ENCODE results near the gene PCNX1.

Gene PCNX1

GRCh38 chr14:71115306-71115705 lies 208.0 kb downstream of the PCNX1 start:
- ChIA-PET POLR2A (interaction anchor here (0.7 kb wide), 1 partner anchor 469 kb away, joined by 9 read pairs; no protein-coding TSS in a partner anchor), CTCF (interaction anchor here (0.6 to 1.3 kb wide), 3 partner anchors 11 to 24 kb away, joined by 3 to 8 read pairs (median 5); no protein-coding TSS in a partner anchor)
- no peak overlapping the region for H3K27ac ChIP-seq (ENCODE audit: extremely low read depth, low read depth, low read length)
- H3K9me3 ChIP-seq (ENCODE audit: control insufficient read depth, insufficient read depth, low read depth, low read length), result no peaks in the 10 kb centered on the region
- H3K36me3 ChIP-seq (ENCODE audit: control insufficient read depth in 2 of 2, insufficient read depth in 1 of 2, low read length in 2 of 2), result peaks cover 0 to 16% of the 10 kb centered on the region in 2 experiments; a peak in 2 of 3 replicates
- TF ChIP-seq ZNF548 (tag by site-specific recombination; IDR thresholded peaks at IDR 0.05), result no peak
- no peak for TF ChIP-seq ZNF433 (tag by site-specific recombination; IDR thresholded peaks at IDR 0.05; ENCODE audit: low read depth)
- no peak for TF ChIP-seq ZBTB48 (tag by site-specific recombination; IDR thresholded peaks at IDR 0.05)
- TF ChIP-seq ZNF791 (tag by site-specific recombination; IDR thresholded peaks at IDR 0.05), result no peak
- no peak overlapping the region for H3K4me3 ChIP-seq (ENCODE audit: low read depth, low read length)
- no peaks in the 10 kb centered on the region for H3K4me1 ChIP-seq (ENCODE audit: control insufficient read depth, insufficient read depth, low read length)

GRCh38 chr14:71115821-71116567 lies 208.7 kb downstream of the PCNX1 start:
- H3K4me1 ChIP-seq (ENCODE audit: control insufficient read depth, insufficient read depth, low read length), result no peaks in the 10 kb centered on the region
- no peak overlapping the region for H3K4me3 ChIP-seq (ENCODE audit: low read depth, low read length)
- H3K27ac ChIP-seq (ENCODE audit: extremely low read depth, low read depth, low read length), result no peak overlapping the region
- peaks cover 0 to 11% of the 10 kb centered on the region in 2 experiments; a peak in 2 of 3 replicates for H3K36me3 ChIP-seq (ENCODE audit: control insufficient read depth in 2 of 2, insufficient read depth in 1 of 2, low read length in 2 of 2)
- ChIA-PET CTCF (interaction anchor here (1.2 kb wide), 1 partner anchor 12 kb away, joined by 5 read pairs; no protein-coding TSS in a partner anchor), POLR2A (no interaction called here)
- TF ChIP-seq ZNF311 (tag by site-specific recombination; IDR thresholded peaks at IDR 0.05; ENCODE audit: borderline replicate concordance) (no peak), ZNF174 (tag by site-specific recombination; IDR thresholded peaks at IDR 0.05) (no peak), EGR2 (tag by site-specific recombination; IDR thresholded peaks at IDR 0.05; ENCODE audit: low read depth) (no peak)
- TF ChIP-seq, protein P1, sequence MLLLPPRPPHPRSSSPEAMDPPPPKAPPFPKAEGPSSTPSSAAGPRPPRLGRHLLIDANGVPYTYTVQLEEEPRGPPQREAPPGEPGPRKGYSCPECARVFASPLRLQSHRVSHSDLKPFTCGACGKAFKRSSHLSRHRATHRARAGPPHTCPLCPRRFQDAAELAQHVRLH (tag by site-specific recombination; IDR thresholded peaks at IDR 0.05), result no peak
- H3K9me3 ChIP-seq (ENCODE audit: control insufficient read depth, insufficient read depth, low read depth, low read length), result no peaks in the 10 kb centered on the region

- TF ChIP-seq, protein P2, sequence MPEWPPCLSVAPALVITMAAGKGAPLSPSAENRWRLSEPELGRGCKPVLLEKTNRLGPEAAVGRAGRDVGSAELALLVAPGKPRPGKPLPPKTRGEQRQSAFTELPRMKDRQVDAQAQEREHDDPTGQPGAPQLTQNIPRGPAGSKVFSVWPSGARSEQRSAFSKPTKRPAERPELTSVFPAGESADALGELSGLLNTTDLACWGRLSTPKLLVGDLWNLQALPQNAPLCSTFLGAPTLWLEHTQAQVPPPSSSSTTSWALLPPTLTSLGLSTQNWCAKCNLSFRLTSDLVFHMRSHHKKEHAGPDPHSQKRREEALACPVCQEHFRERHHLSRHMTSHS (tag by site-specific recombination; IDR thresholded peaks at IDR 0.05), result no peak
- no peak for TF ChIP-seq PBX3 (CRISPR knock-in tag; IDR thresholded peaks at IDR 0.05)
- Histone ChIP-seq H3K9me3 (ENCODE audit: control insufficient read depth, insufficient read depth, low read depth, low read length) (no peaks in the 10 kb centered on the region), H3K36me3 (ENCODE audit: control insufficient read depth in 2 of 2, insufficient read depth in 1 of 2, low read length in 2 of 2) (peaks cover 0 to 5% of the 10 kb centered on the region in 2 experiments; a peak in 1 of 3 replicates), H3K27ac (ENCODE audit: extremely low read depth, low read depth, low read length) (no peak overlapping the region), H3K4me3 (ENCODE audit: low read depth, low read length) (no peak overlapping the region), H3K4me1 (ENCODE audit: control insufficient read depth, insufficient read depth, low read length) (no peaks in the 10 kb centered on the region)
- CTCF ChIA-PET, result no interaction called here
- POLR2A ChIA-PET, result no interaction called here
Observed at GRCh38 chr14:71116568-71117122, 209.4 kb downstream of the PCNX1 start.

GRCh38 chr14:71117839-71118743 lies 210.8 kb downstream of the PCNX1 start:
- CTCF ChIA-PET, result interaction anchor here (1.7 kb wide), 1 partner anchor 14 kb away, joined by 10 read pairs; no protein-coding TSS in a partner anchor
- Histone ChIP-seq H3K9me3 (ENCODE audit: control insufficient read depth, insufficient read depth, low read depth, low read length) (no peaks in the 10 kb centered on the region), H3K36me3 (ENCODE audit: control insufficient read depth in 2 of 2, insufficient read depth in 1 of 2, low read length in 2 of 2) (peaks cover 0 to 3% of the 10 kb centered on the region in 2 experiments; a peak in 1 of 3 replicates), H3K4me1 (ENCODE audit: control insufficient read depth, insufficient read depth, low read length) (no peaks in the 10 kb centered on the region), H3K27ac (ENCODE audit: extremely low read depth, low read depth, low read length) (no peak overlapping the region), H3K4me3 (ENCODE audit: low read depth, low read length) (no peak overlapping the region)
- no peak for TF ChIP-seq ZNF624 (tag by site-specific recombination; IDR thresholded peaks at IDR 0.05)
- POLR2A ChIA-PET, result no interaction called here

All from HEK293 (cell line).